ENCODE measurements around the gene TASOR2. TPM values are rescaled to one million over a fixed set of nuclear protein-coding genes. Genes with fewer than 3 reads are reported as not detected.

Gene TASOR2
- total and polyA plus RNA-seq, 9 of the 15 experiments (the other 6 are each of a cell fraction or from before 2014, with no cell fraction given): 12.7 to 75.3 (median 52.3) TPM

DNA sequence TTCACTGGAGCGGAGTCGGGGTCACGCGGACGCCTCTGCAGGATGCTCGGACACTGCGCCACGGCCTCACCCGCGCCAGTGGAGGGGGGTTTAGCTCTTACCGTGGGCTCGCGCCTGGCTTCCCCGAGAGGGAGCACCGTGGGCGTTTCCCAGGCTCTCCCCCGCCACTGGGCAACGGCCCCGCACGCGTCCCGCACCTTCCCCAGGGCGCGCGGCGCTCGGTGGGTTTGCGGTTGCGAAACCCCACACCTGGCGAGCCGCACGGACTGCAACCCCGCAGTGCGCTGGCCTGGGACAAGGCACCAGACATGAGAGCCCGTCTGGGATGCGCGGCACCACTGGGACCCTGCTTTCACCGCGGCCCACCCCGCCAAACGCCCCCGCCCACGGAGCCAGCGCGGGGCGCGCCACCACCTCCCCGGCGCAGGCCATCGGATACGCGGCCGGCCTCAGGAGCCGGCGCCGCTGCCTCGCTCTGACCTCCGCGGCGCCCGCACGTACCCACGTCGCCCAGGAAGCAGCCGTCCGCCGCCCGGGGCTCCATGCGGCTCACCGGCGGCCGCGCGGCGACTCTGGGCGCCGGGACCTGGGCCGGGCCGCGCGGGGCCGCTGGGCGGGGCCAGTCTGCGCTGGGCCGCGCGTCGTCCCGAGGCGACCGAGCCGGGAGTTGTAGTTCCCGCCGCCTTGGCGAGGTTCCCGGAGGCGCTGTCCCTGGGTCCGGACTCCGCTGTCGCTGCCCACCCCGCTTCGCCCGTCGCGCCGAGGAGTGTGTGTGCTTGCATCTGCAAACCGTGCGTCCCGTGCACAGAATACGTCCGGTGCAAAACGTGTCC, 18.4 kb upstream of the TASOR2 start, which contains the start of gene ASB13 (continued):
- TF ChIP-seq AFF4 (CRISPR knock-in tag; IDR thresholded peaks at IDR 0.05): no peak
- peak; percentile 50; the same call in 1 of the 2 replicates for TF ChIP-seq ATF1 (CRISPR knock-in tag; IDR thresholded peaks at IDR 0.05)
- no peak; the same call in 1 of the 2 replicates for TF ChIP-seq ATF1 (tag; IDR thresholded peaks at IDR 0.05)
- TF ChIP-seq, protein P1, sequence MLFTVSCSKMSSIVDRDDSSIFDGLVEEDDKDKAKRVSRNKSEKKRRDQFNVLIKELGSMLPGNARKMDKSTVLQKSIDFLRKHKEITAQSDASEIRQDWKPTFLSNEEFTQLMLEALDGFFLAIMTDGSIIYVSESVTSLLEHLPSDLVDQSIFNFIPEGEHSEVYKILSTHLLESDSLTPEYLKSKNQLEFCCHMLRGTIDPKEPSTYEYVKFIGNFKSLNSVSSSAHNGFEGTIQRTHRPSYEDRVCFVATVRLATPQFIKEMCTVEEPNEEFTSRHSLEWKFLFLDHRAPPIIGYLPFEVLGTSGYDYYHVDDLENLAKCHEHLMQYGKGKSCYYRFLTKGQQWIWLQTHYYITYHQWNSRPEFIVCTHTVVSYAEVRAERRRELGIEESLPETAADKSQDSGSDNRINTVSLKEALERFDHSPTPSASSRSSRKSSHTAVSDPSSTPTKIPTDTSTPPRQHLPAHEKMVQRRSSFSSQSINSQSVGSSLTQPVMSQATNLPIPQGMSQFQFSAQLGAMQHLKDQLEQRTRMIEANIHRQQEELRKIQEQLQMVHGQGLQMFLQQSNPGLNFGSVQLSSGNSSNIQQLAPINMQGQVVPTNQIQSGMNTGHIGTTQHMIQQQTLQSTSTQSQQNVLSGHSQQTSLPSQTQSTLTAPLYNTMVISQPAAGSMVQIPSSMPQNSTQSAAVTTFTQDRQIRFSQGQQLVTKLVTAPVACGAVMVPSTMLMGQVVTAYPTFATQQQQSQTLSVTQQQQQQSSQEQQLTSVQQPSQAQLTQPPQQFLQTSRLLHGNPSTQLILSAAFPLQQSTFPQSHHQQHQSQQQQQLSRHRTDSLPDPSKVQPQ (CRISPR knock-in tag; IDR thresholded peaks at IDR 0.05; ENCODE audit: borderline replicate concordance): no peak
- TF ChIP-seq CEBPG (CRISPR knock-in tag; IDR thresholded peaks at IDR 0.05): peak; percentile 81
- TF ChIP-seq CEBPG (tag; conservative IDR thresholded peaks at IDR 0.05 in 1 of 2, IDR thresholded peaks at IDR 0.05 in 1 of 2): peak; percentile 48 to 91; a peak in 3 of 4 replicates
- no peak for TF ChIP-seq FIP1L1 (IDR thresholded peaks at IDR 0.05; ENCODE audit: low read depth, low read length, poor library complexity, severe bottlenecking)
- TF ChIP-seq FOXK1 (CRISPR knock-in tag; IDR thresholded peaks at IDR 0.05; ENCODE audit: borderline replicate concordance): no peak
- TF ChIP-seq MAFG (tag; conservative IDR thresholded peaks at IDR 0.05): no peak
- no peak for TF ChIP-seq TGIF2 (CRISPR knock-in tag; IDR thresholded peaks at IDR 0.05)
- peak; percentile 50 for TF ChIP-seq KDM5B (IDR thresholded peaks at IDR 0.05; ENCODE audit: insufficient replicate concordance, low read depth, low read length)
- TF ChIP-seq GATAD2A (IDR thresholded peaks at IDR 0.05): no peak
- no peak for TF ChIP-seq MCM2 (IDR thresholded peaks at IDR 0.05; ENCODE audit: low read depth)
- no peak for TF ChIP-seq ZFP36 (IDR thresholded peaks at IDR 0.05; ENCODE audit: low read depth, low read length, partially characterized antibody)
- no peak for TF ChIP-seq ZNF197 (CRISPR knock-in tag; IDR thresholded peaks at IDR 0.05; ENCODE audit: low read depth)
- TF ChIP-seq SRSF3 (IDR thresholded peaks at IDR 0.05; ENCODE audit: insufficient read depth, low read length): no peak
- TF ChIP-seq HES1 (IDR thresholded peaks at IDR 0.05; ENCODE audit: low read depth): peak; percentile 64
- TF ChIP-seq, protein P2, sequence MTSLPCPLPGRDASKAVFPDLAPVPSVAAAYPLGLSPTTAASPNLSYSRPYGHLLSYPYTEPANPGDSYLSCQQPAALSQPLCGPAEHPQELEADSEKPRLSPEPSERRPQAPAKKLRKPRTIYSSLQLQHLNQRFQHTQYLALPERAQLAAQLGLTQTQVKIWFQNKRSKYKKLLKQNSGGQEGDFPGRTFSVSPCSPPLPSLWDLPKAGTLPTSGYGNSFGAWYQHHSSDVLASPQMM (CRISPR knock-in tag; IDR thresholded peaks at IDR 0.05): no peak

All from K562 (cell line).